PFSK-1 (cell line): ENCODE results near the gene TTC28.

Experiments used
- POLR2AphosphoS5 ChIP-seq: IDR thresholded peaks from 2 replicates; pipeline ENCODE4 v1.6.1; 2012; ENCODE audit warnings: low read depth, mild to moderate bottlenecking, control low read depth, low read length, moderate library complexity
- SIN3A ChIP-seq: IDR thresholded peaks from 2 replicates; pipeline ENCODE4 v1.6.1; 2012; ENCODE audit warnings: mild to moderate bottlenecking, low read length, moderate library complexity, borderline replicate concordance; ENCODE audit not compliant: insufficient read depth
- TF ChIP-seq, protein P1 (sequence below), 2 experiments: IDR thresholded peaks; 2 replicates each; pipeline versions ENCODE4 v1.6.1 to v1.8.0; 2011 to 2012; ENCODE audit warnings: low read depth in 2 of 2, low read length in 2 of 2, control low read depth in 1 of 2, inconsistent platforms in 1 of 2, mild to moderate bottlenecking in 1 of 2, moderate library complexity in 1 of 2; ENCODE audit not compliant: insufficient read depth in 1 of 2

DNA sequence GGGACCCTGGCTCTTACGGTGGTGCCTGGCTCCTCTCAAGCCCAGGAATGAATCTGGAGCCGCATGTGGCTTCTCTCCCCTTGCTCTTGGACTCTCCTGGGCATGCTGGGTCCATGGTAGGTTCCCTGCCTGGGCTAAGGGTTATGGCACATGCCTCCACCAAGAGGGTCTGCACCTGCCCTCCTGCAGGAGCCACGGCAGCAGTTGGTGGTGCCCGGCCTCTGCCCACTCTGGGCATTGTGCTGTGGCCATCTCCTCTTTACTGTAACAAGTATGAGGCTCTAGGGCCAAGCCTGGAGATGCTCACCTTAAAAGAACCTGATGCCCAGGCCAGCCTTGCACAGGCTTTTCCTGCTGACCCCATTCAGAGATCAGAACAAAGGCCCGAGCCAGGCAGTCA is 656.6 kb downstream of the TTC28 start:
- TF ChIP-seq SIN3A (no peak), POLR2AphosphoS5 (no peak)
- TF ChIP-seq, protein P1, sequence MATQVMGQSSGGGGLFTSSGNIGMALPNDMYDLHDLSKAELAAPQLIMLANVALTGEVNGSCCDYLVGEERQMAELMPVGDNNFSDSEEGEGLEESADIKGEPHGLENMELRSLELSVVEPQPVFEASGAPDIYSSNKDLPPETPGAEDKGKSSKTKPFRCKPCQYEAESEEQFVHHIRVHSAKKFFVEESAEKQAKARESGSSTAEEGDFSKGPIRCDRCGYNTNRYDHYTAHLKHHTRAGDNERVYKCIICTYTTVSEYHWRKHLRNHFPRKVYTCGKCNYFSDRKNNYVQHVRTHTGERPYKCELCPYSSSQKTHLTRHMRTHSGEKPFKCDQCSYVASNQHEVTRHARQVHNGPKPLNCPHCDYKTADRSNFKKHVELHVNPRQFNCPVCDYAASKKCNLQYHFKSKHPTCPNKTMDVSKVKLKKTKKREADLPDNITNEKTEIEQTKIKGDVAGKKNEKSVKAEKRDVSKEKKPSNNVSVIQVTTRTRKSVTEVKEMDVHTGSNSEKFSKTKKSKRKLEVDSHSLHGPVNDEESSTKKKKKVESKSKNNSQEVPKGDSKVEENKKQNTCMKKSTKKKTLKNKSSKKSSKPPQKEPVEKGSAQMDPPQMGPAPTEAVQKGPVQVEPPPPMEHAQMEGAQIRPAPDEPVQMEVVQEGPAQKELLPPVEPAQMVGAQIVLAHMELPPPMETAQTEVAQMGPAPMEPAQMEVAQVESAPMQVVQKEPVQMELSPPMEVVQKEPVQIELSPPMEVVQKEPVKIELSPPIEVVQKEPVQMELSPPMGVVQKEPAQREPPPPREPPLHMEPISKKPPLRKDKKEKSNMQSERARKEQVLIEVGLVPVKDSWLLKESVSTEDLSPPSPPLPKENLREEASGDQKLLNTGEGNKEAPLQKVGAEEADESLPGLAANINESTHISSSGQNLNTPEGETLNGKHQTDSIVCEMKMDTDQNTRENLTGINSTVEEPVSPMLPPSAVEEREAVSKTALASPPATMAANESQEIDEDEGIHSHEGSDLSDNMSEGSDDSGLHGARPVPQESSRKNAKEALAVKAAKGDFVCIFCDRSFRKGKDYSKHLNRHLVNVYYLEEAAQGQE (IDR thresholded peaks at IDR 0.05; ENCODE audit: insufficient read depth in 1 of 2, low read depth in 2 of 2, low read length in 2 of 2) = no peak
